GM18502 (cell line): ENCODE data around the gene BARHL2.

Experiments used
- ATAC-seq: cut with Tn5 transposase; IDR thresholded peaks from one replicate; pipeline ENCODE4 v1.9.1; 2021; ENCODE audit warnings: mild to moderate bottlenecking; ENCODE audit not compliant: unreplicated experiment, poor library complexity

Gene BARHL2

GRCh38 chr1:90712153-90712856, 4.8 kb downstream of the BARHL2 start:
- ATAC-seq = no peak

GRCh38 chr1:90711696-90712095, 5.4 kb downstream of the BARHL2 start:
- no peak for ATAC-seq

- no peak for ATAC-seq
Observed at GRCh38 chr1:90710579-90711536, 6.2 kb downstream of the BARHL2 start.

- no peak for ATAC-seq
Observed at GRCh38 chr1:90709535-90709934, 7.6 kb downstream of the BARHL2 start.

GRCh38 chr1:90708826-90709225, 8.3 kb downstream of the BARHL2 start:
- ATAC-seq = no peak

- ATAC-seq = no peak
Observed at GRCh38 chr1:90708236-90708786, 8.8 kb downstream of the BARHL2 start.

GRCh38 chr1:90707363-90707710, 9.8 kb downstream of the BARHL2 start:
- ATAC-seq = no peak

GRCh38 chr1:90706437-90707362, 10.4 kb downstream of the BARHL2 start:
- ATAC-seq = no peak

GRCh38 chr1:90705956-90706355, 11.1 kb downstream of the BARHL2 start:
- no peak for ATAC-seq

- ATAC-seq = no peak
Observed at GRCh38 chr1:90704817-90705216, 12.3 kb downstream of the BARHL2 start.

- no peak for ATAC-seq
Observed at GRCh38 chr1:90694846-90695245, 22.3 kb downstream of the BARHL2 start.

GRCh38 chr1:90687747-90688146, 29.4 kb downstream of the BARHL2 start:
- ATAC-seq = no peak

GRCh38 chr1:90675161-90675847, 41.8 kb downstream of the BARHL2 start:
- ATAC-seq = no peak

- no peak for ATAC-seq
Observed at GRCh38 chr1:90671741-90672140, 45.4 kb downstream of the BARHL2 start.

GRCh38 chr1:90671251-90671650, 45.9 kb downstream of the BARHL2 start:
- no peak for ATAC-seq
